GM12891 (cell line): ENCODE results near the gene TLR9.

ENCODE experiments used
- POLR2A ChIP-seq: IDR thresholded peaks from 2 replicates; pipeline ENCODE4 v1.6.1; 2011; ENCODE audit warnings: low read depth, low read length, control low read depth
- POLR2AphosphoS5 ChIP-seq: IDR thresholded peaks from 2 replicates; pipeline ENCODE4 v1.6.1; 2011; ENCODE audit warnings: low read depth, low read length, control low read depth
- SPI1 ChIP-seq: IDR thresholded peaks from 2 replicates; pipeline ENCODE4 v1.6.1; 2011; ENCODE audit warnings: low read depth, low read length, control low read depth

- no peak for TF ChIP-seq POLR2AphosphoS5
- no peak for TF ChIP-seq SPI1
- no peak for TF ChIP-seq POLR2A
These were observed 8.0 kb downstream of the TLR9 start for GRCh38 chr3:52217409-52217805.
